HG03039 (cell line): ENCODE results near the gene AFAP1.

ENCODE experiments used
- ATAC-seq: cut with Tn5 transposase; IDR thresholded peaks from one replicate; pipeline ENCODE4 v1.9.1; 2021; ENCODE audit warnings: mild to moderate bottlenecking, moderate library complexity; ENCODE audit not compliant: unreplicated experiment

The AFAP1 gene

GRCh38 chr4:7772711-7773385, 166.8 kb downstream of the AFAP1 start:
- no peak for ATAC-seq

GRCh38 chr4:7771541-7772507, 167.8 kb downstream of the AFAP1 start:
- peak; percentile 88 for ATAC-seq

DNA sequence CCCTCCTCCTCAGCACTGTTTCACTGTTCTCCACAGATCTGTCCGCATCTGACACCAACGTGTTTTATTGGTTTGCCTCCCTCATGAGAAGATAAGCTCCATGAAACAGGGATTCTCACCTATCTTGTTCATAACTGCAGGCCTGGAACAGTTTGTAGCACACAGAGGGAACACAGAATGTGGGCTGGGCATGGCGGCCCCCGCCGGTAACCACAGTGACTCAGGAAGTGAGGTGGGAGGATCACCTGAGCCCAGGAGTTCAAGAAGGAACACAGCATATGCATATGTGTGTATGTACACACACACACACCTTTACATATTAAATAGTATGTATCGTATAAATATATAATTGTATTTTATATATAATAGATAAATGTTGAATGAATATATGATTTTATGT, 168.6 kb downstream of the AFAP1 start:
- no peak for ATAC-seq

GRCh38 chr4:7770224-7771050, 169.2 kb downstream of the AFAP1 start:
- ATAC-seq = no peak

DNA sequence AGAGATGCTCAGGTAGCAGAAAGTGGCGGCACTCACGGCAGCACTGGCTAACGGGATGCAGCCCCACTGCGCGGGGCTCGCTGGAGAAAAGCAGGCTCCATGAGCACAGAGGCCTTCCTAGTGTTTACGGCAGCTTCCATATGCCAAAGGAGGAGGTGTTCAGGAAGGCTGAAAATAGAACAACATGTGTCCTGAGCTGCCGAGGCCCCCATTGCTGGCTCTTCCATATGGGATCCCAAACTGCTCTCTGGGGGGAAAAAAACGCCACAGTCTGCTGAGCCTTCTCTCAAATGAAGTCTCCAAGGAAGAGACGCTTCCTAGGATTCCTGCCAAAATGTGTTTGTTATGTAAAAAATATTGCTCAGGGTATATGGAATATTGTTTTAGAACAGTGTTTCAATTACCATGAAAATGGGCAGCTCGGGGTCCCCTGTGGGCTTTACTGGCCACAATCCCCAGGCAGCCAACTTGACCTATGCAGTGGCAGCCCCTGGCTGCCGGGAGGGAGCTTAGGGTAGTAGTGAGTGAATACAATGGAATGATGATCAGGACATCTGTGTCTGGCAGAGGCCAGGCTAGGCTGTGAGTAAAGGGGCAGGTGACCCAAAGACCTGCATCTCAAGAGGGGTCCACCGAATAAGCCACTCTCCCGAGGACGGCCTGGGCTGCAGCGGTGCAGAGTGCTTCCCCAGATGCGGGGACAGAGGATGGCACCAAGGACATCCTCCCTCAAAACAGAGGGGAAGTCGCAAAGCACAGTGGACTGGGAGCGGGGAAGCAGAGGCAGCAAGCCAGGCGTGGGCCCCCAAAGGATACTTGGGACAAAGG, 170.1 kb downstream of the AFAP1 start:
- no peak for ATAC-seq

GRCh38 chr4:7768736-7769135, 170.9 kb downstream of the AFAP1 start:
- no peak for ATAC-seq

- no peak for ATAC-seq
Observed at GRCh38 chr4:7767966-7768365, 171.7 kb downstream of the AFAP1 start.

GRCh38 chr4:7767526-7767925, 172.1 kb downstream of the AFAP1 start:
- ATAC-seq = no peak

DNA sequence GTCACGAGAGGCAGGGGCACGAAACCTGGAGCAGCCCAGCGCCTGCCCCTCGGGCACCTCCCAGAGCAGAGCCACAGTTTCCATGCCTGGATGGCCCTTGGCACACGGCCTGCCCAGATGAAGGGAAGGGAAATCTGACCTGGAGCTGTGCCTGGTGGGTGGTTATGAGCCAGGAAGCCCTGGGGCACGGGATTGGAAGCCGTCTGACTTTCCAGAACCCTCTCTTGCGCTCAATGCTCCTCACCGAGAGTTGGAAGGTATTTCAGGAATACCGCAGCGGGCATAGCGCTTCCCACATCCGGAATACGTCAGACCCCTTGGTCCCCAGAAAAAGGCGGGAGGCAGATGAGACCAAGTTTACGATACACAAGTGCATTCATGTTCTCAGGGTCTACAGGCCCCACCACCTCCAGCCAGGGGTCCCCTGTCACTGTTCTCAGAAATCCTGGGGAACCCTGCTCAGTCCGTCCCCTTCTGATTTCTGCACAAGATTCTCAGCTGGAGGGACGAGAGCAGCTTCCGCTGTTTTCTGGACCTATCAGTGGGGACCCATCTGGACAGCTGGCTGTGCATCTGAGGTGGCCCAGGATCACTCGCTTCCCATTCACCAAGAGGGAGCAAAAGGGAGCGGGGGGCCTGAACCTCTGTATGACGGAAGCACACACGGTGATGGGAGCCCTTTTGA, 172.9 kb downstream of the AFAP1 start:
- no peak for ATAC-seq

DNA sequence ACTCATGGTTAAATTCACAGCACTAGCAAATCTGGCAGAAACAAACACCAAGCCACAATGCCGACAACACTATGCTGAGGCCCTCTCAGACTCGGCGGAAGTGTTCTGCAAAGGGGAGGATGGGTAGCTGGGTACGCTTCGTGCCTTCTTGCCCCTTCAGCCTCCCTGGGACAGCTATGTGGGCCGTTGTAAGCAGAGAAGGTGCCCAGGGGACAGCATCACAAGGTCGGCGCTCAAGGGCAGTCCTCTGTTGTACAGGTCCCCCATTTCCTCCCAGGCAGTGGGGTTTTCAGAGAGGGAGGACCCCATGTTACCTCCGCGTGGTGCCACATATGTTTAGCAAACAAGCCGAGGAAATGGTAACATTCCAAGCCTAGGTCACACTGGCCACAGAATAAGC, 173.6 kb downstream of the AFAP1 start:
- no peak for ATAC-seq

DNA sequence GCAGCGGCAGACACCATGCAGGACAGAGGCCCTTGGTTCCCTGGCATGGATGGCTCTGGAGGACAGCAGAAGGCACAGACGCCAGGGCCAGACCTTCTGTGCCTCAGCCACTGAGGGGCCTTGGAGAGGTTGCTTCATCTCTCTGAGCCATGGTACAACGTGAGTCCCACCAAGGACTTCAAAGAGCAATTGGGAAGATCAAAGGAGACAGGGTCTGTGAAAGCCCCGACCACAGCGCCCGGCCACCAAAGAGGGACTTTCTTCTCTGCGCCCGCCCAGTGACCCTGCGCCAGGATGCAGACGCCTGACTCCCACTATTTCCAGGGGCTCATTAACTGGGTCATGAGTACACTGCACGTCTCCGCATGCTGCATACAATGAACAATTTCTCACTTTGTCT, 174.0 kb downstream of the AFAP1 start:
- ATAC-seq = no peak

DNA sequence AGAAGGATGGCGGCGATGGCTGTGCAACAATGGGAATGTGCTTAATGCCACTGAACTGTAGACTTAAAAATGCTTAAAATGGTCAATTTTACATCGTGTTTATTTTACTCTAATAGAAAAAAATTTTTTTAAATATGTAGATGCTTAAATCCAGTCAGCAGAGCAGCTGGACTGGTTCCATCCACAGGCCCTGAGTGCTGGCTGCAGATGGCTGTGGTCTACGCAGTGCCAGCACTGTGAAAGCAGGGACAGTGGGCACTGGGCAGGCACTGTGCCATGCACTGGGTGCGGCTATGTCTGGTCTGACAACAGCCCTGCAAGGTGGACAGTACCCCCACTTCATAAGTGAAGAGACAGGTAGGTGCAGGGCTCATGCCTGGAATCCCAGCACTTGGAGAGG, 175.2 kb downstream of the AFAP1 start:
- ATAC-seq = no peak

- ATAC-seq = no peak
Observed at GRCh38 chr4:7763788-7764187, 175.9 kb downstream of the AFAP1 start.

GRCh38 chr4:7763106-7763505, 176.6 kb downstream of the AFAP1 start:
- no peak for ATAC-seq

GRCh38 chr4:7762376-7763030, 177.2 kb downstream of the AFAP1 start:
- ATAC-seq = no peak

GRCh38 chr4:7761720-7762119, 177.9 kb downstream of the AFAP1 start:
- peak; percentile 74 for ATAC-seq

- no peak for ATAC-seq
Observed at GRCh38 chr4:7761312-7761711, 178.3 kb downstream of the AFAP1 start.

- no peak for ATAC-seq
Observed at GRCh38 chr4:7760706-7761105, 179.0 kb downstream of the AFAP1 start.

GRCh38 chr4:7760228-7760627, 179.4 kb downstream of the AFAP1 start:
- no peak for ATAC-seq
